ENCODE results near the gene SLC25A25.
A peak's percentile ranks its signal among the peaks of the same experiment; 100 is the strongest.
"Not testable (repeated sequence)": the region's sequence is repeated elsewhere in the genome, so short reads cannot be mapped to it uniquely, and the experiment has no call there.

Gene SLC25A25

GRCh38 chr9:128124873-128125579, 57.0 kb downstream of the SLC25A25 start:
- peak in 2 of 5 experiments; percentile 6 to 35 for DNase-seq

- no peak for DNase-seq
These were observed 57.7 kb downstream of the SLC25A25 start for GRCh38 chr9:128125580-128126354.

- peak; percentile 68 to 92 (median 77) for DNase-seq
These were observed 59.5 kb downstream of the SLC25A25 start, which contains the start of gene PTGES2 for GRCh38 chr9:128127568-128127989. Gene PTGES2 (minus strand): TSS chr9:128127729. CDS start chr9:128127717, 12 bp downstream.

- peak; percentile 67 to 96 (median 78) for DNase-seq
These were observed 60.2 kb downstream of the SLC25A25 start for GRCh38 chr9:128127990-128128835.

- DNase-seq, result no peak
These were observed 61.0 kb downstream of the SLC25A25 start for GRCh38 chr9:128128836-128129590.

- DNase-seq, result peak in 3 of 5 experiments; percentile 19 to 40 (median 33)
These were observed 62.1 kb downstream of the SLC25A25 start for GRCh38 chr9:128129976-128130590.

- not testable (repeated sequence) for DNase-seq
These were observed 62.6 kb downstream of the SLC25A25 start for GRCh38 chr9:128130651-128131050.

- DNase-seq, result not testable (repeated sequence)
These were observed 63.3 kb downstream of the SLC25A25 start for GRCh38 chr9:128131346-128131745.

- DNase-seq, result not testable (repeated sequence)
These were observed 64.1 kb downstream of the SLC25A25 start for GRCh38 chr9:128132139-128132538.

GRCh38 chr9:128135561-128135960, 67.5 kb downstream of the SLC25A25 start:
- DNase-seq, result not testable (repeated sequence)

GRCh38 chr9:128136816-128137793, 69.1 kb downstream of the SLC25A25 start:
- no peak for DNase-seq

- no peak for DNase-seq
These were observed 70.0 kb downstream of the SLC25A25 start for GRCh38 chr9:128138001-128138400.

- DNase-seq, result no peak
These were observed 71.6 kb downstream of the SLC25A25 start for GRCh38 chr9:128139621-128140020.

- DNase-seq, result no peak
These were observed 73.6 kb downstream of the SLC25A25 start for GRCh38 chr9:128141604-128142003.

GRCh38 chr9:128142061-128142460, 74.0 kb downstream of the SLC25A25 start:
- peak in 1 of 5 experiments; percentile 74 for DNase-seq

- DNase-seq, result no peak
These were observed 74.6 kb downstream of the SLC25A25 start for GRCh38 chr9:128142596-128142995.

GRCh38 chr9:128143525-128144238, 75.7 kb downstream of the SLC25A25 start:
- DNase-seq, result no peak

GRCh38 chr9:128144239-128145181, 76.5 kb downstream of the SLC25A25 start:
- no peak for DNase-seq

Measured in T-helper 2 cell (primary cell).